SK-N-SH (cell line): Measurements from ENCODE around the gene MCTP2. TPM values are rescaled to one million over a fixed set of nuclear protein-coding genes. Genes with fewer than 3 reads are reported as not detected.

Source experiments
- CTCF ChIA-PET: fragments of 300-600, 350-600 bp; formaldehyde crosslinking; extraction: SDS; loops from one replicate; lab custom pipeline; 2021; lab: Yijun Ruan, JAX
- POLR2A ChIA-PET: fragments of 350-600 bp; sonication (Branson Sonifier 250); formaldehyde crosslinking; extraction: SDS; loops from one replicate; lab custom pipeline; 2020; ENCODE audit warnings: antibody characterized with exemption, inconsistent platforms; lab: Yijun Ruan, JAX
- DNase-seq: peaks from one replicate; pipeline ENCODE4 v3.0.0; 2012
- H2AFZ ChIP-seq: fragments of 200-600 bp; sonication (generic); 2 replicates; pipeline ENCODE4 v1.8.1; 2016; ENCODE audit warnings: antibody characterized with exemption, mild to moderate bottlenecking, low read depth
- H3F3A ChIP-seq: fragments of 200-600 bp; sonication (generic); replicated peaks from 2 replicates; pipeline ENCODE3; 2016; ENCODE audit warnings: antibody characterized with exemption, mild to moderate bottlenecking; ENCODE audit not compliant: insufficient read depth
- H3K27ac ChIP-seq, 2 experiments: fragments of 200-500 bp in 1 of 2; fragments of 200-600 bp in 1 of 2; sonication (Bioruptor generic) in 1 of 2; sonication (generic), shearing (Covaris generic) in 1 of 2; 2 replicates each; pipeline versions ENCODE4 v1.5.1 to v1.6.1; 2014 to 2016; ENCODE audit warnings: low read depth in 2 of 2, inconsistent platforms in 1 of 2, low read length in 1 of 2, mild to moderate bottlenecking in 1 of 2, mixed read lengths in 1 of 2
- H3K27me3 ChIP-seq: fragments of 200-600 bp; sonication (generic), shearing (Covaris generic); 2 replicates; pipeline ENCODE4 v1.6.1; 2016; ENCODE audit warnings: mixed run types; ENCODE audit not compliant: insufficient read depth
- H3K36me3 ChIP-seq, 2 experiments: fragments of 200-500 bp in 1 of 2; fragments of 200-600 bp in 1 of 2; sonication (Bioruptor generic) in 1 of 2; sonication (generic) in 1 of 2; replicated peaks in 1 of 2; 2 replicates each; pipeline versions ENCODE3 to v1.5.1; 2014 to 2016; ENCODE audit warnings: low read length in 1 of 2, mild to moderate bottlenecking in 1 of 2; ENCODE audit not compliant: insufficient read depth in 2 of 2, control insufficient read depth in 1 of 2
- H3K4me1 ChIP-seq, 2 experiments: fragments of 200-500 bp in 1 of 2; fragments of 200-600 bp in 1 of 2; sonication (Bioruptor generic) in 1 of 2; sonication (generic), shearing (Covaris generic) in 1 of 2; 2 replicates each; pipeline versions ENCODE4 v1.5.1 to v1.6.1; 2014 to 2016; ENCODE audit warnings: low read depth in 1 of 2, low read length in 1 of 2, mixed run types in 1 of 2; ENCODE audit not compliant: insufficient read depth in 2 of 2, control insufficient read depth in 1 of 2
- H3K4me2 ChIP-seq: fragments of 200-600 bp; sonication (generic), shearing (Covaris generic); 2 replicates; pipeline ENCODE4 v1.6.1; 2017; ENCODE audit warnings: mixed run types
- H3K4me3 ChIP-seq, 2 experiments: fragments of 200-500 bp in 1 of 2; fragments of 200-600 bp in 1 of 2; sonication (Bioruptor generic) in 1 of 2; sonication (generic), shearing (Covaris generic) in 1 of 2; 2 replicates each; pipeline versions ENCODE4 v1.5.1 to v1.8.1; 2014 to 2016; ENCODE audit warnings: low read depth in 2 of 2, inconsistent platforms in 1 of 2, low read length in 1 of 2, mild to moderate bottlenecking in 1 of 2, mixed read lengths in 1 of 2, moderate library complexity in 1 of 2
- H3K79me2 ChIP-seq: fragments of 200-600 bp; sonication (generic); 2 replicates; pipeline ENCODE4 v1.8.1; 2017; ENCODE audit warnings: mild to moderate bottlenecking; ENCODE audit not compliant: insufficient read depth
- H3K9ac ChIP-seq: fragments of 200-600 bp; sonication (generic); 2 replicates; pipeline ENCODE4 v1.6.1; 2017; ENCODE audit warnings: mixed run types
- H3K9me2 ChIP-seq: fragments of 200-600 bp; sonication (generic); 2 replicates; pipeline ENCODE4 v1.6.1; 2017; ENCODE audit warnings: mixed run types
- H3K9me3 ChIP-seq: fragments of 200-600 bp; sonication (generic); 2 replicates; pipeline ENCODE4 v1.6.1; 2017; ENCODE audit warnings: mixed run types, mild to moderate bottlenecking, moderate library complexity
- H4K20me1 ChIP-seq: fragments of 200-600 bp; sonication (generic); 2 replicates; pipeline ENCODE4 v1.6.1; 2017; ENCODE audit warnings: mild to moderate bottlenecking, mixed run types; ENCODE audit not compliant: insufficient read depth
- CHD2 ChIP-seq: fragments of 150-350 bp; IDR thresholded peaks from 2 replicates; pipeline ENCODE4 v1.6.1; 2018; ENCODE audit warnings: low read length; ENCODE audit not compliant: partially characterized antibody
- NRF1 ChIP-seq: IDR thresholded peaks from 2 replicates; pipeline ENCODE4 v1.6.1; 2012; ENCODE audit warnings: low read depth, mild to moderate bottlenecking, low read length
- REST ChIP-seq: IDR thresholded peaks from 2 replicates; pipeline ENCODE4 v1.6.1; 2012; ENCODE audit warnings: mild to moderate bottlenecking, low read depth, low read length, moderate library complexity
- RFX5 ChIP-seq: IDR thresholded peaks from 2 replicates; pipeline ENCODE4 v1.6.1; 2012; ENCODE audit warnings: mild to moderate bottlenecking, improper control_type of control experiment, low read length
- RXRA ChIP-seq: IDR thresholded peaks from 2 replicates; pipeline ENCODE4 v1.4.0; 2012; ENCODE audit warnings: low read depth, mild to moderate bottlenecking, borderline replicate concordance
- TAF1 ChIP-seq: IDR thresholded peaks from 2 replicates; pipeline ENCODE4 v1.6.1; 2012; ENCODE audit warnings: low read depth, mild to moderate bottlenecking, low read length, moderate library complexity, borderline replicate concordance
- TEAD4 ChIP-seq: IDR thresholded peaks from 2 replicates; pipeline ENCODE4 v1.4.0; 2012; ENCODE audit warnings: mild to moderate bottlenecking, borderline replicate concordance; ENCODE audit not compliant: insufficient read depth
- WGBS: methylation state at CpG from one replicate; pipeline ENCODE4 v1.1.6; 2017; ENCODE audit warnings: low lambda C conversion rate; 5-methylcytosine and 5-hydroxymethylcytosine counted together
- polyA plus RNA-seq, 3 experiments: library from polyadenylated mRNA; depleted of rRNA; stranded (reverse); fragments of >200 nt; gene quantifications; 2 replicates each; pipeline ENCODE4 v1.2.3, GENCODE V29; 2012
- TF ChIP-seq, protein P1 (sequence below): IDR thresholded peaks from 2 replicates; pipeline ENCODE4 v1.4.0; 2012; ENCODE audit warnings: low read depth, borderline replicate concordance

The MCTP2 gene
- polyA plus RNA-seq, 1 of the 3 experiments (the other 2 are of a cell fraction) = 0.26 TPM

GRCh38 chr15:94230431-94230882, 904 bp upstream of the MCTP2 start:
- Histone ChIP-seq H3K4me1 (peaks cover 0 to 5% of the 10 kb centered on the region in 2 experiments; a peak in 2 of 4 replicates), H3K4me3 (peak overlapping the region; percentile 52 to 53), H3K9me2 (no peaks in the 10 kb centered on the region), H3F3A (no peaks in the 10 kb centered on the region), H3K27me3 (no peaks in the 10 kb centered on the region), H4K20me1 (no peaks in the 10 kb centered on the region), H3K27ac (peak overlapping the region in 1 of 2 experiments; percentile 68; a peak in 2 of 4 replicates), H3K9ac (no peak overlapping the region; the same call in 1 of the 2 replicates), H3K4me2 (peak overlapping the region; percentile 60), H3K9me3 (no peaks in the 10 kb centered on the region; the same call in 1 of the 2 replicates), H3K36me3 (no peaks in the 10 kb centered on the region), H2AFZ (peak overlapping the region; percentile 70), H3K79me2 (no peaks in the 10 kb centered on the region)
- CTCF ChIA-PET = interaction anchor here (1.0 to 3.6 kb wide), 7 partner anchors 8 to 110 kb away, joined by 3 to 12 read pairs (median 6); no protein-coding TSS in a partner anchor
- no peak for DNase-seq
- POLR2A ChIA-PET = no interaction called here
- WGBS = 41% methylated on average over 11 of the region's 11 CpGs
- TF ChIP-seq RFX5 = no peak
- no peak for TF ChIP-seq TEAD4

GRCh38 chr15:94231723-94232468, 535 bp downstream of the MCTP2 start:
- no peaks in the 10 kb centered on the region for H3F3A ChIP-seq
- H3K9me2 ChIP-seq = no peaks in the 10 kb centered on the region
- H3K4me2 ChIP-seq = peak overlapping the region; percentile 60; the same call in 1 of the 2 replicates
- POLR2A ChIA-PET = interaction anchor here (0.6 to 1.4 kb wide), 3 partner anchors 8 to 66 kb away, joined by 3 to 4 read pairs (median 3); no protein-coding TSS in a partner anchor
- H3K27ac ChIP-seq = no peak overlapping the region
- WGBS = 80% methylated on average over 25 of the region's 25 CpGs
- no peaks in the 10 kb centered on the region for H3K79me2 ChIP-seq
- no peak for TF ChIP-seq TAF1
- no peak overlapping the region for H2AFZ ChIP-seq
- H3K9me3 ChIP-seq = no peaks in the 10 kb centered on the region; the same call in 1 of the 2 replicates
- DNase-seq = no peak
- CTCF ChIA-PET = interaction anchor here (0.6 to 3.6 kb wide), 8 partner anchors 8 to 344 kb away, joined by 3 to 12 read pairs (median 4); no protein-coding TSS in a partner anchor
- peak overlapping the region in 1 of 2 experiments; percentile 52; a peak in 3 of 4 replicates for H3K4me3 ChIP-seq
- no peaks in the 10 kb centered on the region for H4K20me1 ChIP-seq
- H3K27me3 ChIP-seq = no peaks in the 10 kb centered on the region
- no peak overlapping the region for H3K9ac ChIP-seq
- peaks cover 0 to 5% of the 10 kb centered on the region in 2 experiments; a peak in 2 of 4 replicates for H3K4me1 ChIP-seq
- H3K36me3 ChIP-seq = no peaks in the 10 kb centered on the region

GRCh38 chr15:94233441-94233840, 2.1 kb downstream of the MCTP2 start:
- no peak overlapping the region for H3K9ac ChIP-seq
- no peak overlapping the region for H2AFZ ChIP-seq
- TF ChIP-seq, protein P1, sequence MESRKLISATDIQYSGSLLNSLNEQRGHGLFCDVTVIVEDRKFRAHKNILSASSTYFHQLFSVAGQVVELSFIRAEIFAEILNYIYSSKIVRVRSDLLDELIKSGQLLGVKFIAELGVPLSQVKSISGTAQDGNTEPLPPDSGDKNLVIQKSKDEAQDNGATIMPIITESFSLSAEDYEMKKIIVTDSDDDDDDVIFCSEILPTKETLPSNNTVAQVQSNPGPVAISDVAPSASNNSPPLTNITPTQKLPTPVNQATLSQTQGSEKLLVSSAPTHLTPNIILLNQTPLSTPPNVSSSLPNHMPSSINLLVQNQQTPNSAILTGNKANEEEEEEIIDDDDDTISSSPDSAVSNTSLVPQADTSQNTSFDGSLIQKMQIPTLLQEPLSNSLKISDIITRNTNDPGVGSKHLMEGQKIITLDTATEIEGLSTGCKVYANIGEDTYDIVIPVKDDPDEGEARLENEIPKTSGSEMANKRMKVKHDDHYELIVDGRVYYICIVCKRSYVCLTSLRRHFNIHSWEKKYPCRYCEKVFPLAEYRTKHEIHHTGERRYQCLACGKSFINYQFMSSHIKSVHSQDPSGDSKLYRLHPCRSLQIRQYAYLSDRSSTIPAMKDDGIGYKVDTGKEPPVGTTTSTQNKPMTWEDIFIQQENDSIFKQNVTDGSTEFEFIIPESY = no peak
- no peak for TF ChIP-seq NRF1
- TF ChIP-seq RXRA = no peak
- no peak for TF ChIP-seq REST
- no peak for TF ChIP-seq CHD2
- no peaks in the 10 kb centered on the region for H3F3A ChIP-seq
- 29% methylated on average over 3 of the region's 3 CpGs for WGBS
- CTCF ChIA-PET = interaction anchor here (1.2 to 2.2 kb wide), 3 partner anchors 15 to 69 kb away, joined by 3 to 6 read pairs (median 4); no protein-coding TSS in a partner anchor
- H3K36me3 ChIP-seq = no peaks in the 10 kb centered on the region
- H3K27ac ChIP-seq = no peak overlapping the region
- H3K27me3 ChIP-seq = no peaks in the 10 kb centered on the region
- H3K9me3 ChIP-seq = no peaks in the 10 kb centered on the region; the same call in 1 of the 2 replicates
- DNase-seq = no peak
- H4K20me1 ChIP-seq = no peaks in the 10 kb centered on the region
- peaks cover 0 to 5% of the 10 kb centered on the region in 2 experiments; a peak in 2 of 4 replicates for H3K4me1 ChIP-seq
- H3K79me2 ChIP-seq = no peaks in the 10 kb centered on the region
- H3K4me2 ChIP-seq = no peak overlapping the region
- POLR2A ChIA-PET = no interaction called here
- H3K9me2 ChIP-seq = no peaks in the 10 kb centered on the region
- no peak overlapping the region for H3K4me3 ChIP-seq
